ENCODE data around the gene FOXQ1.

FOXQ1 gene

DNA sequence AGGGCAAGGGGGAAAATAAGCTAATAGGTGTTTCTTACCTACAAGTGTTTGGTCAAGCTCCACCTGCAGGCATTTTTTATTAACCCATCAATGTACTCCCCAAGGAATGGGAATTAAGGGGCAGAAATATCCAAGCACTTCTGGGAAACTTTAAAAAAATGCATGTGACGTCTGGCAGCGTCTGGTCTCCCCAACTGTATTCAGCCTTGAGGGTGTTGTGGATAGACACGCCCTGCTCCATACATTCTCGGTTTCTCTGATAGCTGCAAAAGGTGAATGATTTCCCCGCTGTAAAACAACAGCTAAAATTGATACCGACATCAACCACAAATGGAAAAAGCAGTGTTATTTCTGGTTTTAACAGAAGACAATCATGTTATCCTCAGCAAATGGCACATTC is 2.5 kb upstream of the FOXQ1 start:
- TF ChIP-seq PAX5 (IDR thresholded peaks at IDR 0.05; ENCODE audit: insufficient read depth, low read length, severe bottlenecking) (no peak), POLR2A (IDR thresholded peaks at IDR 0.05; ENCODE audit: low read depth, low read length) (no peak), POLR2AphosphoS5 (IDR thresholded peaks at IDR 0.05; ENCODE audit: low read depth, low read length) (no peak), POU2F2 (IDR thresholded peaks at IDR 0.05; ENCODE audit: low read depth, low read length) (no peak), TAF1 (IDR thresholded peaks at IDR 0.05; ENCODE audit: low read depth, low read length) (no peak), SPI1 (IDR thresholded peaks at IDR 0.05; ENCODE audit: low read depth, low read length) (no peak)
- FAIRE-seq, result no peak
- DNase-seq (ENCODE audit: insufficient read length, low spot score), result no peak

DNA sequence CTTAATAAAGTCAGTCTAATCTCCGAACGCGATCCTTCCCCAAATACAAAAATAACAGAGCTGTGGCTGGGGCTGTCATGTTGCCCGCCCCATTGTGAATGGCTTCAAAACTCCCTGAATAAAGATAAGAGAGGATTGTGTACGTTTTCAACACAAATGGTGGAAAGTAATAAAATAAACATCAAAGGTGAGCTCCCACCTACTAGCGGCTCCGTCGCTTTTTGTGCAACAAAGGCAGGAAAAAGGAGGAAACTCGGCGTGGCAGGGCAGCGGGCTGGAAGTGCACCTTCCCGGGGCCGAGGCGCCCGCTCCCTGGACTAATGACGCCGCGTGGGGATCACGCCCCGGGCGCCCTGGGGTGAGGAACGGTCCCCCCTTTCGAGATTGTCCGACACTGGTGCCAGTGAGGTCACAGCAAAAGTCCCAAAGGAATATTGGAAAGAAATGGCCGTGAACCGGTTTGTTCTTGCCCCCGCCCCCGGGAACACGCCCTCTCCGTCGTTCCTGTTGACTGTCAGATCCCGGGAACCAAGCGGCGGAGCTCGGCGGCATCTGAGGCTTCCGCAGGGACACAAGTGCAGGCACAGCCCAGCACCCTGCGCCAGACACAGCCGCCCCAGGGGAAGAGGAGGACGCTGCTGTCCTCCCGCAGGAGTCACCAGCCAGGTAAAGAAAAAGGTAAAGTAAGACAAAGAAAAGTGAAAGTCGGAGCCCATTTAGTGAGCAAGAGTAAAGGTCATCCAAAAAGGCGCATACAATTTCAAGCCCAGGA is 1.1 kb upstream of the FOXQ1 start:
- TF ChIP-seq POLR2AphosphoS5 (IDR thresholded peaks at IDR 0.05; ENCODE audit: low read depth, low read length), result no peak
- TF ChIP-seq POLR2A (IDR thresholded peaks at IDR 0.05; ENCODE audit: low read depth, low read length), result no peak
- no peak for TF ChIP-seq POU2F2 (IDR thresholded peaks at IDR 0.05; ENCODE audit: low read depth, low read length)
- no peak for TF ChIP-seq TAF1 (IDR thresholded peaks at IDR 0.05; ENCODE audit: low read depth, low read length)
- FAIRE-seq (no peak), DNase-seq (ENCODE audit: insufficient read length, low spot score) (no peak)

DNA sequence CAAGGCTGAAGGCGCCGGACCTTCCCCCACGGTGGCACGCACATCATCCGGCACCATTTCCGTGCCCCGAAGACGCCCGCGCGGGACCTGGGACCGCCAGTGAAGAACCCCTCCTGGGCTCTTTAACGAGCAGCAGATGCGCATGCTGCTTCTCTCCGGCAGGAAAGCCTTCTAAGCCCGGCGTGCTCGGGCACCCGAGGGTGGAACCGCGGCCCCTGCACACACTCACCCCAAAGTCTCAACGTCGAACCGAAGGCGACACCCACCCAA is 240 bp downstream of the FOXQ1 start:
- TF ChIP-seq POLR2A (IDR thresholded peaks at IDR 0.05; ENCODE audit: low read depth, low read length), result no peak
- no peak for TF ChIP-seq TAF1 (IDR thresholded peaks at IDR 0.05; ENCODE audit: low read depth, low read length)
- TF ChIP-seq PAX5 (IDR thresholded peaks at IDR 0.05; ENCODE audit: insufficient read depth, low read length, severe bottlenecking), result no peak
- no peak for TF ChIP-seq POU2F2 (IDR thresholded peaks at IDR 0.05; ENCODE audit: low read depth, low read length)
- no peak for TF ChIP-seq POLR2AphosphoS5 (IDR thresholded peaks at IDR 0.05; ENCODE audit: low read depth, low read length)
- TF ChIP-seq SPI1 (IDR thresholded peaks at IDR 0.05; ENCODE audit: low read depth, low read length), result no peak
- no peak for DNase-seq (ENCODE audit: insufficient read length, low spot score)
- no peak for FAIRE-seq

DNA sequence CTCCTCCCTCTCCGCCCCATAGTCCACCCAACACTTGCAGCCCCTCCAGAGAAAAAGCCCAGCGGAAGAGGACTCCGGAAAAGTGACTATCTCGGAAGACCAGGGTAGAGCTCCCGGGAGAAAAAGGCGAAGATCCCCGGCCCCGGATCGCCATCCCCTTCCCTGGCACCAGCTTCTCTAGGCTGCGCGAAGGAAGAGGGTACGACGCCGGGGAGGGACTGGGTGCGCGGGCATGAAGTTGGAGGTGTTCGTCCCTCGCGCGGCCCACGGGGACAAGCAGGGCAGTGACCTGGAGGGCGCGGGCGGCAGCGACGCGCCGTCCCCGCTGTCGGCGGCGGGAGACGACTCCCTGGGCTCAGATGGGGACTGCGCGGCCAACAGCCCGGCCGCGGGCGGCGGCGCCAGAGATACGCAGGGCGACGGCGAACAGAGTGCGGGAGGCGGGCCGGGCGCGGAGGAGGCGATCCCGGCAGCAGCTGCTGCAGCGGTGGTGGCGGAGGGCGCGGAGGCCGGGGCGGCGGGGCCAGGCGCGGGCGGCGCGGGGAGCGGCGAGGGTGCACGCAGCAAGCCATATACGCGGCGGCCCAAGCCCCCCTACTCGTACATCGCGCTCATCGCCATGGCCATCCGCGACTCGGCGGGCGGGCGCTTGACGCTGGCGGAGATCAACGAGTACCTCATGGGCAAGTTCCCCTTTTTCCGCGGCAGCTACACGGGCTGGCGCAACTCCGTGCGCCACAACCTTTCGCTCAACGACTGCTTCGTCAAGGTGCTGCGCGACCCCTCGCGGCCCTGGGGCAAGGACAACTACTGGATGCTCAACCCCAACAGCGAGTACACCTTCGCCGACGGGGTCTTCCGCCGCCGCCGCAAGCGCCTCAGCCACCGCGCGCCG is 822 bp downstream of the FOXQ1 start:
- TF ChIP-seq POLR2A (IDR thresholded peaks at IDR 0.05; ENCODE audit: low read depth, low read length) (no peak), POU2F2 (IDR thresholded peaks at IDR 0.05; ENCODE audit: low read depth, low read length) (no peak), SPI1 (IDR thresholded peaks at IDR 0.05; ENCODE audit: low read depth, low read length) (no peak), PAX5 (IDR thresholded peaks at IDR 0.05; ENCODE audit: insufficient read depth, low read length, severe bottlenecking) (no peak), POLR2AphosphoS5 (IDR thresholded peaks at IDR 0.05; ENCODE audit: low read depth, low read length) (no peak), TAF1 (IDR thresholded peaks at IDR 0.05; ENCODE audit: low read depth, low read length) (no peak)
- FAIRE-seq, result no peak
- DNase-seq (ENCODE audit: insufficient read length, low spot score), result no peak

DNA sequence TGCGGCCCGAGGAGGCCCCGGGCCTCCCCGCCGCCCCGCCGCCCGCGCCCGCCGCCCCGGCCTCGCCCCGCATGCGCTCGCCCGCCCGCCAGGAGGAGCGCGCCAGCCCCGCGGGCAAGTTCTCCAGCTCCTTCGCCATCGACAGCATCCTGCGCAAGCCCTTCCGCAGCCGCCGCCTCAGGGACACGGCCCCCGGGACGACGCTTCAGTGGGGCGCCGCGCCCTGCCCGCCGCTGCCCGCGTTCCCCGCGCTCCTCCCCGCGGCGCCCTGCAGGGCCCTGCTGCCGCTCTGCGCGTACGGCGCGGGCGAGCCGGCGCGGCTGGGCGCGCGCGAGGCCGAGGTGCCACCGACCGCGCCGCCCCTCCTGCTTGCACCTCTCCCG is 1.5 kb downstream of the FOXQ1 start:
- no peak for TF ChIP-seq POLR2A (IDR thresholded peaks at IDR 0.05; ENCODE audit: low read depth, low read length)
- no peak for TF ChIP-seq POLR2AphosphoS5 (IDR thresholded peaks at IDR 0.05; ENCODE audit: low read depth, low read length)
- no peak for TF ChIP-seq PAX5 (IDR thresholded peaks at IDR 0.05; ENCODE audit: insufficient read depth, low read length, severe bottlenecking)
- no peak for TF ChIP-seq TAF1 (IDR thresholded peaks at IDR 0.05; ENCODE audit: low read depth, low read length)
- no peak for TF ChIP-seq SPI1 (IDR thresholded peaks at IDR 0.05; ENCODE audit: low read depth, low read length)
- TF ChIP-seq POU2F2 (IDR thresholded peaks at IDR 0.05; ENCODE audit: low read depth, low read length), result no peak
- no peak for DNase-seq (ENCODE audit: insufficient read length, low spot score)
- no peak for FAIRE-seq

DNA sequence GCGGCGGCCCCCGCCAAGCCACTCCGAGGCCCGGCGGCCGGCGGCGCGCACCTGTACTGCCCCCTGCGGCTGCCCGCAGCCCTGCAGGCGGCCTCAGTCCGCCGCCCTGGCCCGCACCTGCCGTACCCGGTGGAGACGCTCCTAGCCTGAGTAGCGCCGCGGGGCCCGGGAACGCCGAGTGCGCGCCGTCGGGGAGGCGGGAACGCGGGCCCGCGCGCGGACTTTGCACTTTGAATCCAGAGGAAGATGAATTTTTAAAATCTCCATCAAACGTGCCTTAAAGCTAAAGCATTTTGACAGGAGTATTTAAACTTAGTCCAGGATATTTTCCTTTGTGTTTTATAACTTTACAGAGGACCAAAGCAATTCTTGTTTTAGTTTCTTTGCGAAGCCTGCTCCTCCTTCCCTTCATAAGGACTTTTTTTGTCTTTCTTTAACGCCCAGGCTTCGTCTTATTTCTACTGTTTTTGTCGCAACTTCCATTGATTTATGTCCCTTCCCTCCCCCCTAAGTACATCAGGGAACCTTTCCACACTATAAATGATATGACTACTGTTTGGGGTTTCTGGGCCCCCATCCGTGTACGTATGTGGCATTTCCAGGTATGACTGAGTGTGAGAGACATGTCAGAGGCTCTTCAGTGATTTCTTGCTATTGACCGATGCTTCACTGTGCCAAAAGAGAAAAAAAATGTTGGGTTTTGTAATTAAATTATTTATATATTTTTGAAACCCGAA is 2.0 kb downstream of the FOXQ1 start:
- FAIRE-seq (no peak), DNase-seq (ENCODE audit: insufficient read length, low spot score) (no peak)
- TF ChIP-seq PAX5 (IDR thresholded peaks at IDR 0.05; ENCODE audit: insufficient read depth, low read length, severe bottlenecking), result no peak
- no peak for TF ChIP-seq POLR2A (IDR thresholded peaks at IDR 0.05; ENCODE audit: low read depth, low read length)
- no peak for TF ChIP-seq POLR2AphosphoS5 (IDR thresholded peaks at IDR 0.05; ENCODE audit: low read depth, low read length)

DNA sequence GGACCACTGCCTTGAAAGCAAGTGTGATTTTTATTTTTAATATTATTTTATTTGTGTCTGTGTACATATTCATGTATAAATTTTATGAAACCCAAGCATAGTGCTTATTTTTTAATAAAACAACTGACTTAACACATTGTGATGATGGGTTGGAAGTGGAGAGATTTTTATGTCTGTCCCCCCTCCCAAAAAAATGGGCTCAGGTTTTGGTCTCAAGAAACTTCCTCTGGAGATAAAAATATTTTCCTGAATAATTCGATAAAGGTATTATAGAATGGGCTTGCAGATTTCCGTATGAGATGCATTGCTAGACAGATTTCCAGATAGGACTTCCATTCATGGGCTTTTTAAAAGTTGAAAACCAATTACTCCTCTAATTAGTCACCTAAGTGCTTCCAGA is 2.7 kb downstream of the FOXQ1 start:
- TF ChIP-seq POU2F2 (IDR thresholded peaks at IDR 0.05; ENCODE audit: low read depth, low read length) (no peak), PAX5 (IDR thresholded peaks at IDR 0.05; ENCODE audit: insufficient read depth, low read length, severe bottlenecking) (no peak), POLR2A (IDR thresholded peaks at IDR 0.05; ENCODE audit: low read depth, low read length) (no peak), SPI1 (IDR thresholded peaks at IDR 0.05; ENCODE audit: low read depth, low read length) (no peak), TAF1 (IDR thresholded peaks at IDR 0.05; ENCODE audit: low read depth, low read length) (no peak)
- FAIRE-seq (no peak), DNase-seq (ENCODE audit: insufficient read length, low spot score) (no peak)

DNA sequence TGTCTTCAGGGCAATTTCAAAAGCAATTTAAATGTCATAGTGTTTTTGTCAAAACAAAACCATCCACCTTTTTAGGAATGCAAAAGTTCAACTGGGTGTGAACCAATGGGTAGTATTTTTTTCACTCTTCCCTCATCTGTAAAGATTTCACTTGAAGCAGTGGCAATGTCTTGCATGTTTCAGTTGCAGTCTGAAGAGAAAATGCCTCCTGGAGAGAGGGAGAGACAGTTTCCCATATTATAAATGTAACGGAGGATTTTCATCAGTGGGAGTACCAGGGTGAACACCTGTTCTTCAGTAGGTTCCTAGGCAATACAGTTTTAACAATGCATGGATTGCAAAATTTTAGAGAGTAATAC is 3.3 kb downstream of the FOXQ1 start:
- TF ChIP-seq POLR2AphosphoS5 (IDR thresholded peaks at IDR 0.05; ENCODE audit: low read depth, low read length) (no peak), POLR2A (IDR thresholded peaks at IDR 0.05; ENCODE audit: low read depth, low read length) (no peak), TAF1 (IDR thresholded peaks at IDR 0.05; ENCODE audit: low read depth, low read length) (no peak), SPI1 (IDR thresholded peaks at IDR 0.05; ENCODE audit: low read depth, low read length) (no peak)
- no peak for FAIRE-seq

DNA sequence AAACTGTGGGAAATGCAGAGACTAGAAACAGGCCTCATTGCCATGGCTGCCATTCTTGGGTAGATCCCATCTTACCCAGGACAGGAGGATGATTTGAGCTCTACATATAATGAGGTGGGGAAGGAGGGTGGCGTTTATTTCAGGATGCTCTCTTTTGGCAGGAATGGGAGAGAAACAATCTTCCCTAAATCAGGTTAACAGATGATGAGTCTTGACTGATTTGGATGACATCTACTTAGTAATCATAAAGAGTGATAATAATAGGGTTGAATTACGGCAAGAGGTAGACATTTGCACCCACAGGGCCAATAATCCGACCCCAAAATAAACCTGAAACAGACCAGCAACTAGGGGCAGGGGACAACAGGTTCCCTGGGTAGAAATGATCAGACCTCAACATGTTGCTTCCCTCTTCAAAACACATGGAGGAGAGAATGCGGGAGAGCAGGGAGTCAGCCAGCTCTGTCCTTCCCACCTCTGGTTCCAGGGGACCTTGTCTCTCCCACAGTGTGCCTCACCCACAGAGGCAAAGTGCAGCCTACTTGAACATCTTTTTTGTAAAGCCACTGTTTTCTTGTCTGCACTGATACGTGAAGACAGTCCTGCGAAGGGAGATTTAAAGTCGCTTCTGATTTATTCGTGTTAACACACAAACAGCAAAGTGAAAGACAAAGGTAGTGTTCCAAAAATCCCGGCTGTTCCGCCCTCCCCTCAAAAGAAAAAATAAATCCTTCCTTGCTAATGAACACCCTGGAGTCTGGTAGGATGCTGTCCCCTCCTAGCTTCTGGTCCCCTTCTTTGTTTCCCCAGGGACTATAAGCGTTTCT is 3.9 kb downstream of the FOXQ1 start:
- no peak for TF ChIP-seq POU2F2 (IDR thresholded peaks at IDR 0.05; ENCODE audit: low read depth, low read length)
- no peak for TF ChIP-seq TAF1 (IDR thresholded peaks at IDR 0.05; ENCODE audit: low read depth, low read length)
- no peak for TF ChIP-seq POLR2A (IDR thresholded peaks at IDR 0.05; ENCODE audit: low read depth, low read length)
- TF ChIP-seq PAX5 (IDR thresholded peaks at IDR 0.05; ENCODE audit: insufficient read depth, low read length, severe bottlenecking), result no peak
- TF ChIP-seq SPI1 (IDR thresholded peaks at IDR 0.05; ENCODE audit: low read depth, low read length), result no peak
- DNase-seq (ENCODE audit: insufficient read length, low spot score) (no peak), FAIRE-seq (no peak)

More for the DNA sequence above, 3.3 kb downstream of the FOXQ1 start:
- DNase-seq (ENCODE audit: insufficient read length, low spot score), result no peak
